OCI-LY7 (cell line): ENCODE measurements around the gene UGT1A4.

Experiments used
- EZH2phosphoT487 ChIP-seq: fragments of 200-600 bp; sonication (generic); IDR thresholded peaks from 2 replicates; pipeline ENCODE4 v1.6.1; 2018; ENCODE audit warnings: low read depth, borderline replicate concordance, mild to moderate bottlenecking, mixed run types, antibody characterized with exemption, low read length, moderate library complexity, mixed read lengths
- TF ChIP-seq, protein P1 (sequence below): fragments of 200-600 bp; sonication (generic); conservative IDR thresholded peaks from 2 replicates; pipeline ENCODE4 v1.5.1; 2014; ENCODE audit warnings: mild to moderate bottlenecking, antibody characterized with exemption, low read length, moderate library complexity, mixed read lengths

DNA sequence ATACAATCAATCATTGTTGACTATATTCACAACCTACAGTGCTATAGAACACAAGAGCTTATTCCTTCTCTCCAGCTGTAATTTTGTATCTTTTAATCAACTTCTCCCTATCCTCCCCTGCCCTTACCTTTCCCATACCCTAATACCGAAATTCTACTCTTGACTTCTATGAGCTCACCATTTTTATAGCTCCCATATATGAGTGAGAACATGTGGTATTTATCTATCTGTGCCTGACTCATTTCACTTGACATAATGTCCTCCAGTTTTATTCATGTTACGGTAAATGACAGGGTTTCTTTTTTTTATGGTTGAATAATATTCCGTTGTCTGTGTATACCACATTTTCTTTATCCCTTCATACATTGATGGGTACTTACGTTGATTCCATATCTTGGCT lies 62.2 kb downstream of the UGT1A4 start:
- TF ChIP-seq, protein P1, sequence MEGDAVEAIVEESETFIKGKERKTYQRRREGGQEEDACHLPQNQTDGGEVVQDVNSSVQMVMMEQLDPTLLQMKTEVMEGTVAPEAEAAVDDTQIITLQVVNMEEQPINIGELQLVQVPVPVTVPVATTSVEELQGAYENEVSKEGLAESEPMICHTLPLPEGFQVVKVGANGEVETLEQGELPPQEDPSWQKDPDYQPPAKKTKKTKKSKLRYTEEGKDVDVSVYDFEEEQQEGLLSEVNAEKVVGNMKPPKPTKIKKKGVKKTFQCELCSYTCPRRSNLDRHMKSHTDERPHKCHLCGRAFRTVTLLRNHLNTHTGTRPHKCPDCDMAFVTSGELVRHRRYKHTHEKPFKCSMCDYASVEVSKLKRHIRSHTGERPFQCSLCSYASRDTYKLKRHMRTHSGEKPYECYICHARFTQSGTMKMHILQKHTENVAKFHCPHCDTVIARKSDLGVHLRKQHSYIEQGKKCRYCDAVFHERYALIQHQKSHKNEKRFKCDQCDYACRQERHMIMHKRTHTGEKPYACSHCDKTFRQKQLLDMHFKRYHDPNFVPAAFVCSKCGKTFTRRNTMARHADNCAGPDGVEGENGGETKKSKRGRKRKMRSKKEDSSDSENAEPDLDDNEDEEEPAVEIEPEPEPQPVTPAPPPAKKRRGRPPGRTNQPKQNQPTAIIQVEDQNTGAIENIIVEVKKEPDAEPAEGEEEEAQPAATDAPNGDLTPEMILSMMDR: no peak
- no peak for TF ChIP-seq EZH2phosphoT487
